ENCODE measurements around the gene SLC38A7. TPM values are rescaled to one million over a fixed set of nuclear protein-coding genes. Genes with fewer than 3 reads are reported as not detected.
A peak's percentile ranks its signal among the peaks of the same experiment; 100 is the strongest.

The SLC38A7 gene
- total and polyA plus RNA-seq, 2 of the 13 experiments (the other 11 are each of a cell fraction or from before 2014, with no cell fraction given): 13.2 to 14.1 TPM

DNA sequence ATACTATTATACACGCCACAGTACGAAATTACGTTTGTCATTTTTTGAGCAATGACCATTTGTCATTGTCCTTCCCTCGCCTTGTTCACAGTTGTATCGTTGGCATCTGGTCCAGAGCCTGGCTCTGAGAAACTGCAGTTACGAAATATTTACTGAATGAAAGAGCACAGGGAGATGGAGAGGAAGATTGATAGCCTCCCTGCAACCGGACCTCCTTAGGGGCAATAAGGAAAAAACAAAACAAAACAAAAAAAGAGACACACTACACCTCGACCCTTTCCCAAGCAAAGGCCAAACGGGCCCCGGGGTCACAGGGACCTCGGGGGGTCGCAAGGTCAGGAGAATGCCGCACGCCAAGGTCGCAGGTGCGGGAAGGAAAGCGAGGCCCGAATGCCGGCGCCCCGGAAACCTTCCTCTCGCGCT lies 48.7 kb upstream of the SLC38A7 start (continued):
- TF ChIP-seq SMAD9 (CRISPR knock-in tag; IDR thresholded peaks at IDR 0.05): no peak
- no peak for TF ChIP-seq KMT2B (CRISPR knock-in tag; IDR thresholded peaks at IDR 0.05)
- no peak for TF ChIP-seq CBX5 (CRISPR knock-in tag; IDR thresholded peaks at IDR 0.05; ENCODE audit: borderline replicate concordance)
- TF ChIP-seq SAP130 (CRISPR knock-in tag; IDR thresholded peaks at IDR 0.05; ENCODE audit: low read depth): no peak
- TF ChIP-seq ZNF629 (CRISPR knock-in tag; conservative IDR thresholded peaks at IDR 0.05): no peak
- TF ChIP-seq, protein P1, sequence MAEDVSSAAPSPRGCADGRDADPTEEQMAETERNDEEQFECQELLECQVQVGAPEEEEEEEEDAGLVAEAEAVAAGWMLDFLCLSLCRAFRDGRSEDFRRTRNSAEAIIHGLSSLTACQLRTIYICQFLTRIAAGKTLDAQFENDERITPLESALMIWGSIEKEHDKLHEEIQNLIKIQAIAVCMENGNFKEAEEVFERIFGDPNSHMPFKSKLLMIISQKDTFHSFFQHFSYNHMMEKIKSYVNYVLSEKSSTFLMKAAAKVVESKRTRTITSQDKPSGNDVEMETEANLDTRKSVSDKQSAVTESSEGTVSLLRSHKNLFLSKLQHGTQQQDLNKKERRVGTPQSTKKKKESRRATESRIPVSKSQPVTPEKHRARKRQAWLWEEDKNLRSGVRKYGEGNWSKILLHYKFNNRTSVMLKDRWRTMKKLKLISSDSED (CRISPR knock-in tag; IDR thresholded peaks at IDR 0.05): no peak
- TF ChIP-seq, protein P2, sequence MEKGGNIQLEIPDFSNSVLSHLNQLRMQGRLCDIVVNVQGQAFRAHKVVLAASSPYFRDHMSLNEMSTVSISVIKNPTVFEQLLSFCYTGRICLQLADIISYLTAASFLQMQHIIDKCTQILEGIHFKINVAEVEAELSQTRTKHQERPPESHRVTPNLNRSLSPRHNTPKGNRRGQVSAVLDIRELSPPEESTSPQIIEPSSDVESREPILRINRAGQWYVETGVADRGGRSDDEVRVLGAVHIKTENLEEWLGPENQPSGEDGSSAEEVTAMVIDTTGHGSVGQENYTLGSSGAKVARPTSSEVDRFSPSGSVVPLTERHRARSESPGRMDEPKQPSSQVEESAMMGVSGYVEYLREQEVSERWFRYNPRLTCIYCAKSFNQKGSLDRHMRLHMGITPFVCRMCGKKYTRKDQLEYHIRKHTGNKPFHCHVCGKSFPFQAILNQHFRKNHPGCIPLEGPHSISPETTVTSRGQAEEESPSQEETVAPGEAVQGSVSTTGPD (CRISPR knock-in tag; IDR thresholded peaks at IDR 0.05): no peak
- TF ChIP-seq CHD2 (IDR thresholded peaks at IDR 0.05; ENCODE audit: low read depth, low read length): no peak
- TF ChIP-seq ZNF75D (CRISPR knock-in tag; IDR thresholded peaks at IDR 0.05; ENCODE audit: borderline replicate concordance): no peak
- TF ChIP-seq RFXANK (CRISPR knock-in tag; IDR thresholded peaks at IDR 0.05): no peak
- TF ChIP-seq, protein P3, sequence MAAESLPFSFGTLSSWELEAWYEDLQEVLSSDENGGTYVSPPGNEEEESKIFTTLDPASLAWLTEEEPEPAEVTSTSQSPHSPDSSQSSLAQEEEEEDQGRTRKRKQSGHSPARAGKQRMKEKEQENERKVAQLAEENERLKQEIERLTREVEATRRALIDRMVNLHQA (CRISPR knock-in tag; IDR thresholded peaks at IDR 0.05): no peak
- no peak for TF ChIP-seq NFYB (CRISPR knock-in tag; IDR thresholded peaks at IDR 0.05)
- no peak for TF ChIP-seq SP2 (CRISPR knock-in tag; IDR thresholded peaks at IDR 0.05)
- TF ChIP-seq, protein P4, sequence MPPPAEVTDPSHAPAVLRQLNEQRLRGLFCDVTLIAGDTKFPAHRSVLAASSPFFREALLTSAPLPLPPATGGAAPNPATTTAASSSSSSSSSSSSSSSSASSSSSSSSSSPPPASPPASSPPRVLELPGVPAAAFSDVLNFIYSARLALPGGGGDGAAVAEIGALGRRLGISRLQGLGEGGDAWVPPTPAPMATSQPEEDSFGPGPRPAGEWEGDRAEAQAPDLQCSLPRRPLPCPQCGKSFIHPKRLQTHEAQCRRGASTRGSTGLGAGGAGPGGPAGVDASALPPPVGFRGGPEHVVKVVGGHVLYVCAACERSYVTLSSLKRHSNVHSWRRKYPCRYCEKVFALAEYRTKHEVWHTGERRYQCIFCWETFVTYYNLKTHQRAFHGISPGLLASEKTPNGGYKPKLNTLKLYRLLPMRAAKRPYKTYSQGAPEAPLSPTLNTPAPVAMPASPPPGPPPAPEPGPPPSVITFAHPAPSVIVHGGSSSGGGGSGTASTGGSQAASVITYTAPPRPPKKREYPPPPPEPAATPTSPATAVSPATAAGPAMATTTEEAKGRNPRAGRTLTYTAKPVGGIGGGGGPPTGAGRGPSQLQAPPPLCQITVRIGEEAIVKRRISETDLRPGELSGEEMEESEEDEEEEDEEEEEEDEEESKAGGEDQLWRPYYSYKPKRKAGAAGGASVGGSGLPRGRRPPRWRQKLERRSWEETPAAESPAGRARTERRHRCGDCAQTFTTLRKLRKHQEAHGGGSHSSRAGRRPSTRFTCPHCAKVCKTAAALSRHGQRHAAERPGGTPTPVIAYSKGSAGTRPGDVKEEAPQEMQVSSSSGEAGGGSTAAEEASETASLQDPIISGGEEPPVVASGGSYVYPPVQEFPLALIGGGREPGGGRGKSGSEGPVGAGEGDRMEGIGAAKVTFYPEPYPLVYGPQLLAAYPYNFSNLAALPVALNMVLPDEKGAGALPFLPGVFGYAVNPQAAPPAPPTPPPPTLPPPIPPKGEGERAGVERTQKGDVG (CRISPR knock-in tag; IDR thresholded peaks at IDR 0.05; ENCODE audit: borderline replicate concordance): no peak
- peak; percentile 7; the same call in 1 of the 2 replicates for TF ChIP-seq ZBTB7A (CRISPR knock-in tag; IDR thresholded peaks at IDR 0.05)
- no peak for TF ChIP-seq FOXP1 (IDR thresholded peaks at IDR 0.05)
- TF ChIP-seq FOXP1 (CRISPR knock-in tag; IDR thresholded peaks at IDR 0.05): 0 out of 2 replicates have a peak, but pooled peaks have one; percentile 21
- no peak for TF ChIP-seq PHF5A (CRISPR knock-in tag; IDR thresholded peaks at IDR 0.05; ENCODE audit: low read depth, unreplicated experiment)
- TF ChIP-seq, protein P5, sequence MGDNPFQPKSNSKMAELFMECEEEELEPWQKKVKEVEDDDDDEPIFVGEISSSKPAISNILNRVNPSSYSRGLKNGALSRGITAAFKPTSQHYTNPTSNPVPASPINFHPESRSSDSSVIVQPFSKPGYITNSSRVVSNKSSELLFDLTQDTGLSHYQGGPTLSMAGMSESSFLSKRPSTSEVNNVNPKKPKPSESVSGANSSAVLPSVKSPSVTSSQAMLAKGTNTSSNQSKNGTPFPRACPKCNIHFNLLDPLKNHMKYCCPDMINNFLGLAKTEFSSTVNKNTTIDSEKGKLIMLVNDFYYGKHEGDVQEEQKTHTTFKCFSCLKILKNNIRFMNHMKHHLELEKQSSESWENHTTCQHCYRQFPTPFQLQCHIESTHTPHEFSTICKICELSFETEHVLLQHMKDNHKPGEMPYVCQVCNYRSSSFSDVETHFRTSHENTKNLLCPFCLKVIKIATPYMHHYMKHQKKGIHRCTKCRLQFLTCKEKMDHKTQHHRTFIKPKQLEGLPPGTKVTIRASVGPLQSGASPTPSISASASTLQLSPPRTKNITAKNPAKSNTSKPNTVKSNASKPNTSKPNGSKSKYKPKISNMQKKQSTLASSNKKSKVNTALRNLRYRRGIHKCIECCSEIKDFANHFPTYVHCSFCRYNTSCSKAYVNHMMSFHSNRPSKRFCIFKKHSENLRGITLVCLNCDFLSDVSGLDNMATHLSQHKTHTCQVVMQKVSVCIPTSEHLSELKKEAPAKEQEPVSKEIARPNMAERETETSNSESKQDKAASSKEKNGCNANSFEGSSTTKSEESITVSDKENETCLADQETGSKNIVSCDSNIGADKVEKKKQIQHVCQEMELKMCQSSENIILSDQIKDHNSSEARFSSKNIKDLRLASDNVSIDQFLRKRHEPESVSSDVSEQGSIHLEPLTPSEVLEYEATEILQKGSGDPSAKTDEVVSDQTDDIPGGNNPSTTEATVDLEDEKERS (CRISPR knock-in tag; IDR thresholded peaks at IDR 0.05): no peak
- no peak for TF ChIP-seq STAG1 (CRISPR knock-in tag; IDR thresholded peaks at IDR 0.05)
- no peak for TF ChIP-seq LCORL (IDR thresholded peaks at IDR 0.05)
- TF ChIP-seq LCORL (CRISPR knock-in tag; IDR thresholded peaks at IDR 0.05): no peak

Data from HepG2 (cell line).